Mesendoderm (in vitro differentiated cells): ENCODE measurements around the gene ADCY3.
A peak's percentile ranks its signal among the peaks of the same experiment; 100 is the strongest.

ENCODE experiments used
- DNase-seq: peaks from one replicate; pipeline ENCODE4 v3.0.0; 2013
- H2AK5ac ChIP-seq: 2 replicates; pipeline ENCODE4 v1.6.1; 2013; ENCODE audit warnings: low read length, inconsistent platforms
- H2BK120ac ChIP-seq: 2 replicates; pipeline ENCODE4 v1.6.1; 2013; ENCODE audit warnings: low read depth, mild to moderate bottlenecking, low read length, moderate library complexity, mixed read lengths
- H2BK15ac ChIP-seq: replicated peaks from 2 replicates; pipeline ENCODE4 v1.6.1; 2013; ENCODE audit warnings: low read depth, mild to moderate bottlenecking, moderate library complexity
- H2BK5ac ChIP-seq: 2 replicates; pipeline ENCODE4 v1.6.1; 2013; ENCODE audit warnings: low read length, inconsistent platforms
- H3K18ac ChIP-seq: 2 replicates; pipeline ENCODE4 v1.6.1; 2013; ENCODE audit warnings: mild to moderate bottlenecking, low read length, mixed read lengths
- H3K23ac ChIP-seq: one replicate; pipeline ENCODE4 v1.6.1; 2013; ENCODE audit warnings: low read length
- H3K27ac ChIP-seq: 2 replicates; pipeline ENCODE4 v1.5.1; 2013; ENCODE audit warnings: low read depth, mild to moderate bottlenecking, inconsistent platforms, low read length, moderate library complexity
- H3K27me3 ChIP-seq: 2 replicates; pipeline ENCODE4 v1.6.1; 2013; ENCODE audit warnings: low read length, control low read depth, mild to moderate bottlenecking, inconsistent platforms; ENCODE audit not compliant: insufficient read depth, poor library complexity
- H3K36me3 ChIP-seq: 2 replicates; pipeline ENCODE4 v1.6.1; 2013; ENCODE audit warnings: low read length, inconsistent platforms; ENCODE audit not compliant: control insufficient read depth, insufficient read depth
- H3K4ac ChIP-seq: one replicate; pipeline ENCODE4 v1.6.1; 2013; ENCODE audit warnings: low read depth, mild to moderate bottlenecking, low read length, moderate library complexity
- H3K4me1 ChIP-seq: 2 replicates; pipeline ENCODE4 v1.6.1; 2013; ENCODE audit warnings: low read depth, low read length, inconsistent platforms; ENCODE audit not compliant: control insufficient read depth
- H3K4me2 ChIP-seq: 2 replicates; pipeline ENCODE4 v1.6.1; 2013; ENCODE audit warnings: low read length
- H3K4me3 ChIP-seq: 2 replicates; pipeline ENCODE4 v1.5.1; 2013; ENCODE audit warnings: mild to moderate bottlenecking, low read length
- H3K56ac ChIP-seq: one replicate; pipeline ENCODE4 v1.6.1; 2013; ENCODE audit warnings: low read length
- H3K79me1 ChIP-seq: 2 replicates; pipeline ENCODE4 v1.6.1; 2013; ENCODE audit warnings: low read length, inconsistent platforms
- H3K79me2 ChIP-seq: 2 replicates; pipeline ENCODE4 v1.6.1; 2013; ENCODE audit warnings: mild to moderate bottlenecking, low read length; ENCODE audit not compliant: control insufficient read depth, insufficient read depth
- H3K9ac ChIP-seq: 2 replicates; pipeline ENCODE4 v1.6.1; 2013; ENCODE audit warnings: low read length, inconsistent platforms
- H4K5ac ChIP-seq: one replicate; pipeline ENCODE4 v1.6.1; 2013; ENCODE audit warnings: low read length
- H4K8ac ChIP-seq: one replicate; pipeline ENCODE4 v1.6.1; 2013; ENCODE audit warnings: low read depth, mild to moderate bottlenecking, control low read depth, low read length, moderate library complexity
- WGBS: extraction: QIAGEN DNeasy Blood & Tissue Kit; methylation state at CpG from one replicate; pipeline ENCODE4 v1.1.7; 2013; ENCODE audit warnings: low lambda C conversion rate, missing lambda C conversion rate; ENCODE audit not compliant: insufficient coverage; ENCODE audit errors: extremely low coverage; 5-methylcytosine and 5-hydroxymethylcytosine counted together

ADCY3 gene

DNA sequence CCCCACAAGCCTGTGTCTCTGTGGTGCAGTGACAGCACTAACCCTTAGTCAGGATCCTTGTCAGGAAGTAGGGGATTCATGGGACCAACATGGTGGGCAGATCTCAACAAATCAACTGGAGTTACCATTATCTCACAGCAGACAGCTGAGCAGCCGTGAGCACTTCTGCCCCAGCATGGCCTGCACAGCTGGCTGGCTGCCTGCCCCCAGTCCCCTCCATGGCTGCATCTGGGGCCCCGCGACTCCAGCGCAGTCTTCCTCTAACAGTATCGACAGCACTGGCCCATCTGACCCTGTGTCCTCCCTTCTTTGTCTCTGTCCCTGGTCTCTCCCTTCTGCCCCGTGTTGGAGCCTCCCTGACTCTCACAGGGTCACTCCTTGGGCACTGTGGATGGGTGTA is 4.7 kb upstream of the ADCY3 start:
- Histone ChIP-seq H3K4me2 (no peak overlapping the region), H3K23ac (no peak overlapping the region), H3K27ac (no peak overlapping the region), H3K4me3 (no peak overlapping the region), H3K79me2 (no peaks in the 10 kb centered on the region), H3K4ac (no peak overlapping the region), H3K9ac (no peak overlapping the region), H2BK5ac (no peak overlapping the region), H3K4me1 (peaks cover 3% of the 10 kb centered on the region), H2AK5ac (no peak overlapping the region), H3K18ac (no peak overlapping the region), H3K79me1 (no peaks in the 10 kb centered on the region), H2BK120ac (no peak overlapping the region), H3K56ac (no peak overlapping the region), H3K36me3 (no peaks in the 10 kb centered on the region), H2BK15ac (no peak overlapping the region), H3K27me3 (no peaks in the 10 kb centered on the region), H4K5ac (no peak overlapping the region), H4K8ac (no peak overlapping the region)
- WGBS: no CpG with 5 or more reads among the region's 6 CpGs
- DNase-seq: no peak

DNA sequence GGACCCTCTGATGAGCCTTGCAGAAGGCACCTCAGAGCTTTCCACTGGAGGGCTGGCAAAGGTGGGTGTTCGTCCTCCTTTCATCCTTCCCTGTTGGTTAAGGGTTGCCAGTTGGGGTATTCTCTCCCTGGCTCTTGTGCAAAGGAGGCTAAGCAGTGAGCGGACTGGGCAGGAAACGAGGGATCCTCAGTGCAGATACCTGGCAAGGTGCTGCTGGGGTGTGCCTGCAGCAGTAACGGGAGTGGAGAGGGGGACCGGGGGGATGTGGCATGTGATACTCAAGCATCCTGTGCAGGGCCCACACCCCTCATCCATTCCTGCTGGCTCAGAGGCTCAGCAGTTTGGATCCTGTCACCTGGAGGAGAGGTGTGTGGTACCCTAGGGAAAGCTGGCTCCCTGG is 4.2 kb upstream of the ADCY3 start:
- Histone ChIP-seq H2BK5ac (no peak overlapping the region), H3K56ac (no peak overlapping the region), H3K4me3 (no peak overlapping the region), H4K5ac (no peak overlapping the region), H3K4me1 (peaks cover 3% of the 10 kb centered on the region), H3K27me3 (no peaks in the 10 kb centered on the region), H3K79me1 (no peaks in the 10 kb centered on the region), H3K79me2 (no peaks in the 10 kb centered on the region), H2AK5ac (no peak overlapping the region), H4K8ac (no peak overlapping the region), H2BK15ac (no peak overlapping the region), H3K23ac (no peak overlapping the region), H3K4me2 (no peak overlapping the region), H3K9ac (no peak overlapping the region), H3K36me3 (no peaks in the 10 kb centered on the region), H3K27ac (no peak overlapping the region), H2BK120ac (no peak overlapping the region), H3K18ac (no peak overlapping the region), H3K4ac (no peak overlapping the region)
- WGBS: no CpG with 5 or more reads among the region's 5 CpGs
- no peak for DNase-seq

DNA sequence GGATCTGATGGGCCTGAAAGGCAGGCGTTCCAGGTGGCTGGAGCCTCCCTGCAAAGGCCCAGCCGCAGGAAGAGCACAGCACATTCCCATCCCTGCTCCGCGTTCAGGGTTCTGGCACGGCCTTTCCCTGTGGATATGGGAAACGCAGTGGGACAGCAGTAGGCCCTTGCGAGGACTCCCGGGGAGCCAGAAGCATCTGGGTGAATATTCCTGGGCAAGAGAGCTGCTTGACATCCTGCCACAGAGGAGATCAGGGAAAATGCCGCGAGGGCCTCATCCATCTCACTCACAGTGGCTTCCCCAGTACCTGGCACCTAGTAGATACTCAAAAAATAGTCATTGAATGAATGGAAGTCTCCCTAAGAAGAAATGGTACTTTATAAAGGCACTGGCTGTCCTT is 3.1 kb upstream of the ADCY3 start:
- Histone ChIP-seq H3K79me1 (peaks cover 4% of the 10 kb centered on the region), H3K4me1 (peaks cover 3% of the 10 kb centered on the region), H3K4ac (no peak overlapping the region), H2BK120ac (no peak overlapping the region), H3K4me2 (no peak overlapping the region), H2BK15ac (no peak overlapping the region), H3K23ac (no peak overlapping the region), H3K36me3 (no peaks in the 10 kb centered on the region), H4K8ac (no peak overlapping the region), H3K27me3 (no peaks in the 10 kb centered on the region), H3K4me3 (no peak overlapping the region), H3K56ac (no peak overlapping the region), H2BK5ac (no peak overlapping the region), H4K5ac (no peak overlapping the region), H3K18ac (no peak overlapping the region), H3K9ac (no peak overlapping the region), H2AK5ac (no peak overlapping the region), H3K79me2 (peaks cover 3% of the 10 kb centered on the region), H3K27ac (no peak overlapping the region)
- WGBS: no CpG with 5 or more reads among the region's 10 CpGs
- DNase-seq: no peak

DNA sequence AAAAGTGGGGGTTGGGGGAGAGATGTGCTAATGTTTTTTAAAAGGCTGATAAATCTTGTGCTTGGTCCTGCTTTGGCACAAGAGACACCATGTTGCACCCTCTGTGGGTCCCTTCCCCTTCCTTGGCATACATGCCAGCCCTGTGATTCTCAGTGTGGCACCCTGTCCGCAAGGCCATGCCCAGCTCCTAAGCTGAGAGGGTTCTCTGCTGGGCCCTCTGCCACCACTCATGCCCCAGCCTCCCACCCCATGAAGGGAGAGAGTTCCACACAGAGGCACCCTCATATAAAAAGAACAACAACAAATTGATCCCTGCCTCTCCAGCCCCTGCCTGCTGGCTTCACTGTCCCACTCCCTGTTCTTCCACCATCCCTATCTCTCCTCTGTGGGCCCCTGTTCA is 2.5 kb upstream of the ADCY3 start:
- Histone ChIP-seq H3K23ac (no peak overlapping the region), H3K4ac (no peak overlapping the region), H2BK15ac (no peak overlapping the region), H4K5ac (no peak overlapping the region), H3K18ac (no peak overlapping the region), H3K56ac (no peak overlapping the region), H3K79me2 (peaks cover 5% of the 10 kb centered on the region), H2AK5ac (no peak overlapping the region), H2BK5ac (no peak overlapping the region), H3K36me3 (no peaks in the 10 kb centered on the region), H3K79me1 (peaks cover 5% of the 10 kb centered on the region), H3K27ac (no peak overlapping the region), H3K9ac (no peak overlapping the region), H3K4me1 (peaks cover 3% of the 10 kb centered on the region), H3K4me3 (no peak overlapping the region), H2BK120ac (no peak overlapping the region), H3K4me2 (no peak overlapping the region), H4K8ac (no peak overlapping the region), H3K27me3 (no peaks in the 10 kb centered on the region)
- WGBS: no CpG with 5 or more reads among the region's 1 CpG
- DNase-seq: no peak

DNA sequence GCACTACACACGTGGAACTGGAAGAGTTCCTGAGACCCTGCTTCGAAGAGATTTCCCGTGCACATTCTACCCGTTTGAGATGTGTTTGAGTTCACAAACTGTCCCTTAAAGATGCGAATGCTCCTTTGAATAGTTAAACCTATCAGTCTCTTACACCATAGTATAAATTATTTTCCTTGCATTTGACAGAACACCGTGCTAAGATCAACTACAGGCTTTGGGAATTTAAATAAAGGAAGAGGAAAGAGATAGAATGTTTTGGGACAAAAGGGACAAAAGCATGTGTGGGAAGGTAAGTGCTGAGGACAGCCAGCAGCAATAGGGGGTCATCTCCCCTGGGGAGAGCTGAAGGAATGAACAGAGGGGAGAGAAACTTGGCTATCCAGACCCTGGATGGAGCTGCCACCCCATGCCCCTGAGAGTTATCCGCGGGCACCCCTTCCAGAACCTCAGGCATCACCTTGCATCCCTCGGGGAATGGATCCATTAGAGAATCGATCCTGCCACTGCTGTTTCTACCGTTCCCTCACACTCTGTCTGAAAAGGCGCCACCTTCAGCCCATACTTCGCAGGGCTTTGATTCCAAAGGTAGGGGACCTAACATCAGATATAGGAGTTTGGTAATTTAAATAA is 888 bp upstream of the ADCY3 start:
- H4K5ac ChIP-seq: no peak overlapping the region
- peak; percentile 55 for DNase-seq
- peak overlapping the region; percentile 80 for H3K56ac ChIP-seq
- WGBS: no CpG with 5 or more reads among the region's 13 CpGs
- no peak overlapping the region for H4K8ac ChIP-seq
- no peak overlapping the region for H3K23ac ChIP-seq
- no peak overlapping the region for H3K4ac ChIP-seq
- peak overlapping the region; percentile 34 for H3K18ac ChIP-seq
- H3K79me1 ChIP-seq: peaks cover 5% of the 10 kb centered on the region
- H3K9ac ChIP-seq: peak overlapping the region; percentile 58
- H2BK5ac ChIP-seq: no peak overlapping the region
- H3K4me2 ChIP-seq: peak overlapping the region; percentile 56
- H3K27me3 ChIP-seq: no peaks in the 10 kb centered on the region
- no peak overlapping the region for H2BK120ac ChIP-seq
- peaks cover 5% of the 10 kb centered on the region for H3K79me2 ChIP-seq
- H2BK15ac ChIP-seq: no peak overlapping the region
- no peaks in the 10 kb centered on the region for H3K36me3 ChIP-seq
- H3K4me3 ChIP-seq: peak overlapping the region; percentile 16
- no peaks in the 10 kb centered on the region for H3K4me1 ChIP-seq
- H3K27ac ChIP-seq: no peak overlapping the region
- H2AK5ac ChIP-seq: no peak overlapping the region

GRCh38 chr2:24919506-24920097 is 435 bp downstream of the ADCY3 start:
- H3K4me1 ChIP-seq: no peaks in the 10 kb centered on the region
- H4K5ac ChIP-seq: no peak overlapping the region
- peak overlapping the region; percentile 92 for H3K56ac ChIP-seq
- H3K4me3 ChIP-seq: peak overlapping the region; percentile 42
- peak overlapping the region; percentile 79 for H3K9ac ChIP-seq
- no peak overlapping the region for H3K23ac ChIP-seq
- no peak overlapping the region for H2AK5ac ChIP-seq
- H3K79me1 ChIP-seq: peaks cover 5% of the 10 kb centered on the region
- peaks cover 5% of the 10 kb centered on the region for H3K79me2 ChIP-seq
- no peak overlapping the region for H2BK5ac ChIP-seq
- DNase-seq: no peak
- no peak overlapping the region for H2BK120ac ChIP-seq
- H3K27ac ChIP-seq: no peak overlapping the region
- no CpG with 5 or more reads among the region's 76 CpGs for WGBS
- H4K8ac ChIP-seq: no peak overlapping the region
- H3K4me2 ChIP-seq: peak overlapping the region; percentile 70
- no peaks in the 10 kb centered on the region for H3K36me3 ChIP-seq
- no peak overlapping the region for H2BK15ac ChIP-seq
- H3K27me3 ChIP-seq: no peaks in the 10 kb centered on the region
- no peak overlapping the region for H3K4ac ChIP-seq
- peak overlapping the region; percentile 78 for H3K18ac ChIP-seq
